Measurements from ENCODE around the gene PAPPA2.

- no peak for TF ChIP-seq ASH2L (IDR thresholded peaks at IDR 0.05; ENCODE audit: low read length)
- no peak for TF ChIP-seq ATF2 (IDR thresholded peaks at IDR 0.05; ENCODE audit: low read length)
- TF ChIP-seq EGR1 (IDR thresholded peaks at IDR 0.05; ENCODE audit: borderline replicate concordance, low read depth, low read length): no peak
- no peak for TF ChIP-seq CTCF (IDR thresholded peaks at IDR 0.05; ENCODE audit: control extremely low read depth in 1 of 3, insufficient read depth in 1 of 3, low read depth in 1 of 3, low read length in 3 of 3)
- no peak for TF ChIP-seq ZNF274 (IDR thresholded peaks at IDR 0.05; ENCODE audit: borderline replicate concordance, extremely low read depth, low read length)
- TF ChIP-seq TCF12 (IDR thresholded peaks at IDR 0.05; ENCODE audit: low read depth, low read length): no peak
- no peak for TF ChIP-seq JUN (IDR thresholded peaks at IDR 0.05; ENCODE audit: low read depth, low read length)
- TF ChIP-seq KDM1A (IDR thresholded peaks at IDR 0.05; ENCODE audit: borderline replicate concordance, low read length): no peak
- no peak for TF ChIP-seq SUZ12 (IDR thresholded peaks at IDR 0.05; ENCODE audit: low read length)
- TF ChIP-seq SP4 (IDR thresholded peaks at IDR 0.05; ENCODE audit: low read length): no peak
- no peak for TF ChIP-seq BCL11A (IDR thresholded peaks at IDR 0.05; ENCODE audit: low read depth in 2 of 2, low read length in 2 of 2)
- TF ChIP-seq CBX8 (IDR thresholded peaks at IDR 0.05; ENCODE audit: borderline replicate concordance, low read depth, low read length): no peak
Measured at GRCh38 chr1:176894450-176894849, 431.5 kb downstream of the PAPPA2 start.
